Hindlimb muscle (tissue), 1 donor: Measurements from ENCODE around the gene LOXL1. TPM values are rescaled to one million over a fixed set of nuclear protein-coding genes. Genes with fewer than 3 reads are reported as not detected.
"Not testable (repeated sequence)": the region's sequence is repeated elsewhere in the genome, so short reads cannot be mapped to it uniquely, and the experiment has no call there.

Source experiments
- DNase-seq: peaks from one replicate; pipeline ENCODE4 v3.0.0-alpha.2; 2013
- polyA plus RNA-seq: library from polyadenylated mRNA; unstranded; fragments of 120-200 nt; gene quantifications from one replicate; pipeline ENCODE4 v1.2.1, GENCODE V29; 2013; ENCODE audit not compliant: insufficient read length

LOXL1 gene
- polyA plus RNA-seq, 1 donor, result 35.3 TPM

- no peak for DNase-seq
Observed at GRCh38 chr15:73923156-73923487, 3.1 kb upstream of the LOXL1 start.

- no peak for DNase-seq
Observed at GRCh38 chr15:73923488-73924164, 2.6 kb upstream of the LOXL1 start.

- no peak for DNase-seq
Observed at GRCh38 chr15:73924171-73924921, 1.9 kb upstream of the LOXL1 start.

GRCh38 chr15:73925848-73926218 lies 429 bp upstream of the LOXL1 start:
- no peak for DNase-seq

GRCh38 chr15:73927003-73927475 lies 777 bp downstream of the LOXL1 start:
- DNase-seq, result no peak

GRCh38 chr15:73927476-73928240 lies 1.4 kb downstream of the LOXL1 start:
- DNase-seq, result no peak

- DNase-seq, result no peak
Observed at GRCh38 chr15:73928241-73928579, 1.9 kb downstream of the LOXL1 start.

GRCh38 chr15:73928971-73929627 lies 2.8 kb downstream of the LOXL1 start:
- DNase-seq, result no peak

- DNase-seq, result no peak
Observed at GRCh38 chr15:73930371-73930770, 4.1 kb downstream of the LOXL1 start.

GRCh38 chr15:73930790-73931281 lies 4.6 kb downstream of the LOXL1 start:
- DNase-seq, result no peak

- no peak for DNase-seq
Observed at GRCh38 chr15:73931441-73931840, 5.2 kb downstream of the LOXL1 start.

- no peak for DNase-seq
Observed at GRCh38 chr15:73932381-73933191, 6.3 kb downstream of the LOXL1 start.

GRCh38 chr15:73934281-73934680 lies 8.0 kb downstream of the LOXL1 start:
- no peak for DNase-seq

GRCh38 chr15:73935547-73935946 lies 9.3 kb downstream of the LOXL1 start:
- DNase-seq, result no peak

GRCh38 chr15:73936181-73936580 lies 9.9 kb downstream of the LOXL1 start:
- DNase-seq, result no peak

GRCh38 chr15:73936588-73937290 lies 10.5 kb downstream of the LOXL1 start:
- DNase-seq, result no peak

GRCh38 chr15:73937296-73937695 lies 11.0 kb downstream of the LOXL1 start:
- no peak for DNase-seq

GRCh38 chr15:73937726-73938125 lies 11.5 kb downstream of the LOXL1 start:
- DNase-seq, result no peak

- not testable (repeated sequence) for DNase-seq
Observed at GRCh38 chr15:73938516-73938915, 12.3 kb downstream of the LOXL1 start.

- DNase-seq, result no peak
Observed at GRCh38 chr15:73939138-73939537, 12.9 kb downstream of the LOXL1 start.
